Activated CD8-positive, alpha-beta memory T cell treated with anti-CD3 and anti-CD28 coated beads for 24 hours (primary cell): ENCODE results near the gene NIM1K.
A peak's percentile ranks its signal among the peaks of the same experiment; 100 is the strongest.
"Not testable (repeated sequence)": the region's sequence is repeated elsewhere in the genome, so short reads cannot be mapped to it uniquely, and the experiment has no call there.

Experiments
- DNase-seq: peaks from one replicate; pipeline ENCODE4 v3.0.0-alpha.2; 2020

Gene NIM1K

DNA sequence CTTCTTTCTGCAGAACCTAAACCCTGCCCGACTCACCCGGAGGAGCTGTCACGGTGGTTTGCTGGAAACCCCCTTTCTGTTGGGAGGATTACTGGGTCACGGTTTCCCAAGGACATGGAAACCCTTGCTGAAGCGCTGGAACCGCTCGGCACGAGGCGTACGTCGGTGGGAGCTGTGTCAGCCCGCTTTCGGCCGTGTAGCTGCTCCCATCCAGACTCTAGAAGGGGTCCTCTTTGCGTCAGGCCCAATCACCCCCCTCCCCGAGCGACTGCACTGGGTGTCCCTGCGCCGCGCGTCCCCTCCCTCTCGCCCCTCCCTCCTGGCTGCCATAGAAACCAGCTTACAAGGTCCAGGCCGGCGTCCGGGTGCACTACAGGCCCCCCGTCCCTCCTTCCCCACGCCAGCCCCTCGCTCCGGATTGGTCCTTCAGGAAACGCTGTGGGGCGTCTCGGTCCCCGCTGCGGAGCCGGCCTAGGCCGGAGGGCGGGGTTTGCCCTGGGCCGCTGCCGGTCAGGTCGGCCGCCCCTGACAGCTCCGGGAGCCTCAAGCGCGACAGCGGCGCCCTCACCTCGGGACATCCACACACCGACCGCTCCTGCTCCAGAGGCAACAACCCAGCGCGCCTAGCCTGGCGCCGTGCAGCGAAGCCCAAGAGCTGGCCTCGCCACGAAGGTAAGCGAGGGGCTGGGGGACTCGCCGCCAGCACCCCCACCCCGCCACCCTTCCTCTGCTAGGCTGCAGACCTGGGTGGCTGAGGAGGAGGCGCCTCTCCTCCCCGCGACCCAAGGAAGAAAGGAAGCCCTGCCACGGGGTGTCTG is at the start of gene NIM1K:
TSS of gene NIM1K (plus strand) at position 486 of the 818 bp plus-strand sequence. CDS start 53,551 bp downstream, outside the sequence.
- peak; percentile 78 for DNase-seq

DNA sequence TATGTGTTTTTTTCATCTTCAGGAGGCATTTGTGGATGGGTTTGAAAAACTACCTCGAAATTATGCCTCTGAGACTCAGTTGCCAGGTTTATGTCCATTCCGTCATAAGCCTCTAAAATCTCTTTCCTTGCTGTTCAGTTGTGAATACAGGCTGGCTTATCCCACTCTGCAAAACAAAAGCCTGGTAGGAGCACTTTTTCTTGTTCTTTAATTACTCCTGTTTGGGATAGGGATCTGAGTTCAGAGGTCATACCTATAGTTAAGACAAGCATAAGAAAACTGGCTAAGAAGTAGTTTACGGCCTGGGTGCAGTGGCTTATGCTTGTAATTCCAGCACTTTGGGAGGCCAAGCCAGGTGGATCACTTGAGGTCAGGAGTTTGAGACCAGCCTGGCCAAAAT is 47.0 kb upstream of the NIM1K start:
- DNase-seq = no peak

DNA sequence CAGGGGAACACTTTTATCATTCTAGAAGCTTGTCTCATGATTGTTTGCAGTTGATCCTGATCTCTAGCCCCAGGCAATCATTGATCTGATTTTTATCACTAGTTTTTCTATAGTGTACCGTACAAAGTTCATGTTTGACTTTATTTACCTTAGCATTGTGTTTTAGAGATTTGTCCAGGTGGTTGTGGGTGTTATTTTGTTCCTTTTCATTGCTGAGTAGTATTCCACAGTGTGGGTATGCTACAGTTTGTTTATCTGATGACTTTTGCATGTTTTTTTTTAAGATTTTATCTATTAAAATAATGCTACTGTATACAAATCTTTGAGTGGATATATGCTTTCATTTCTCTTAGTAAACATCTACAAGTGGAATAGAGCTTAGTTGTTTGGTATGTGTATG is 45.1 kb upstream of the NIM1K start:
- DNase-seq = no peak

GRCh38 chr5:43148417-43148816 is 43.6 kb upstream of the NIM1K start:
- no peak for DNase-seq

DNA sequence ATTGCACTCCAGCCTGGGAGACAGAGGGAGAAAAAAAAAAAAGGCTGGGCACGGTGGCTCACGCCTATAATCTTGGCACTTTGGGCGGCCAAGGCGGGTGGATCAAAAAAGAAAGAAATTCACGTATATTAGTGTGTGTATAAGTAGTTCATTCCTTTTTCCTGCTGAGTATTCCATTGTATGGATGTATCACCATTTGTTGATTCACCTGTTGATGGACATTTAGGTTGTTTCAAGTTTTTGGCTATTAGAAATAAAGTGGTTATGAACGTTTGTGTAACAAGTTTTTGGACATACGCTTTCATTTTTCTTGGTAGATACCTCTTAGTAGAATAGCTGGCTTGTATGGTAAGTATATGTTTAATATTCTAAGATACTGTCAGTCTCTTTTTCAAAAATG is 42.8 kb upstream of the NIM1K start:
- no peak for DNase-seq

DNA sequence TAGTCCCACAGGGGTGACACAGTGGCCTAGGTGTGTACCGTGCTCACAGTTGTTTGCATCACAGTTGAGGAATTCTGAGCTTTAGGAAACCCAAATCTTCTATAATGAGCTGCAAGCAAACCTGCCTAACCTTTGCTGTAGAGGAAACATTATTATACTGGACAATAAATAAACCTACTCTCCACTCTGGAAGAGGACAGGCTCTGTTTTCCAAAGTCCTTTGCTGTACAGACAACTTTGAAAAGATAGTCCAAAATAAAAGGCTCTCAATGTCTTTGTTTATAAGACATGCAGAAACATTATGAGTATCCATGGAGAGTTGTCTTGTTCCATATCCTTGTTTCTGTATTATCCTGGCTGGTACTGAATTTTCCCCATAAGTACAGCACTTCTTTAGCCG is 42.0 kb upstream of the NIM1K start:
- no peak for DNase-seq

DNA sequence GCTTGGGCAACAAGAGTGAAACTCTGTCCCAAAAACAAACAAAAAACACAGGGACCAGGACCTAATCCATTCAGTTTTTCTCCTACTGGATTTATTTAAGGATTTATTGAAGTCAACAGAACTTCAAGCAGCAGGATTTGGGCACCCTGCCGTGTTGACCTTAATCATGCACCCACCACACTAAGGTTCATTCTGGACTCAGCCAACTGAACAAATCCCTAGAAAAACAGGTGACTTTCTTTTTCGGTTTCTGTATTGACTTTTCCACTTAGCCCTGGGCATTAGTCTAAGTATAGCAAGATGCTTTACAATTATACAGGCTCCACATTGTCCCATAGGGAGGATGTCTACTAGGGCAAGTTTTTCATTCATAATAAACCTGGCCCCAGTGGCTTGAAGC is 41.3 kb upstream of the NIM1K start:
- DNase-seq = no peak

- no peak for DNase-seq
Observed at GRCh38 chr5:43152946-43153345, 39.1 kb upstream of the NIM1K start.

- no peak for DNase-seq
Observed at GRCh38 chr5:43154469-43154868, 37.6 kb upstream of the NIM1K start.

GRCh38 chr5:43155394-43156096 is 36.5 kb upstream of the NIM1K start:
- no peak for DNase-seq

- DNase-seq = no peak
Observed at GRCh38 chr5:43156388-43156787, 35.6 kb upstream of the NIM1K start.

GRCh38 chr5:43157068-43157467 is 35.0 kb upstream of the NIM1K start:
- DNase-seq = no peak

- no peak for DNase-seq
Observed at GRCh38 chr5:43161244-43161643, 30.8 kb upstream of the NIM1K start.

- DNase-seq = not testable (repeated sequence)
Observed at GRCh38 chr5:43164801-43165200, 27.2 kb upstream of the NIM1K start.

DNA sequence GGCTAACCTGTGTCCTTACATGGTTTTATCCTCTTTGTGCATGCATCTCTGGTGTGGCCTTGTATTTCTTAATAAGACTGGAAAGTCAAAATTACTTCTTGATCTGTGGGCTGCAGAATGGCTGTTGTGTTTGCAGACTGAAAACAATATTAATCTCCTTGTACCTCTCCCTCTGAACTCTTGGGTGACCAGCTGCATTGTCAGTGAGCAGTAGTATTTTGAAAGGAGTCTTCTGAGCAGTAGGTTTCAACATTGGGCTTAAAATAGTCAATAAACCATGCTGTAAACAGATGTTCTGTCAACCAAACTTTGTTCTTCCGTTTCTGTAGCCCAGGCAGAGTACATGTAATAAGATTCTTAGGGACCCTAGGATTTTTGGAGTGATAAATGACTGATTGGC is 26.7 kb upstream of the NIM1K start:
- DNase-seq = no peak

DNA sequence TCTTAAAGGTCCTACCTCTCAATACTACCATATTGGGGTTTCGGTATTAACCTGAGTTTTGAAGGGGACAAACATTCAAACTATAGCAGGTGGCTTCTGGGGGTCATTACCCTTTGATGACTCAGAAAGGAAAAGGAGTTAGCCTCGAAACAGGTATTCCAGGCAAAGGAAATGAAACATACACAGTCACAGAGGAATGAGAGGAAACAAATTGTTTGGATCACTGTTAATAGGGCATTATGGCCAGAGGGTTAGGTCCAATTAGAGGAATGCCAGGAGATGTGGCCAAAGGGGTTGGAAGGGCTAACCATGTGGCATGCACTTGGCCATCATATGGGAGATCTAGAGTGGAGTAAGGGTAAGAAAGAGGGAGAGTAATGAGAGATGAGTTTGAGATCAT is 23.9 kb upstream of the NIM1K start:
- no peak for DNase-seq

DNA sequence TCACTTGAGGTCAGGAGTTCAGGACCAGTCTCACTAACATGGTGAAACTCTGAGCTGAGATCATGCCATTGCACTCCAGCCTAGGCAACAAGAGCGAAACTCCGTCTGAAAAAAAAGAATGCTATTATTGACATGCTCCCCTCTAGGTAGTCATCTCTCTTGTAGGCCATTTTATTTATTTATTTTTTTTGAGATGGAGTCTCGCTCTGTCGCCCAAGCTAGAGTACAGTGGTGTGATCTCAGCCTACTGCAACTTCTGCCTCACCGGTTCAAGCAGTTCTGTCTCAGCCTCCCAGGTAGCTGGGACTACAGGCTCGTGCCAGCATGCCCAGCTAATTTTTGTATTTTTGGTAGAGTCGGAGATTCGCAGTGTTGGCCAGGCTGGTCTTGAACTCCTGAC is 20.6 kb upstream of the NIM1K start:
- peak; percentile 7 for DNase-seq

- DNase-seq = peak; percentile 17
Observed at GRCh38 chr5:43171926-43172325, 20.1 kb upstream of the NIM1K start.

DNA sequence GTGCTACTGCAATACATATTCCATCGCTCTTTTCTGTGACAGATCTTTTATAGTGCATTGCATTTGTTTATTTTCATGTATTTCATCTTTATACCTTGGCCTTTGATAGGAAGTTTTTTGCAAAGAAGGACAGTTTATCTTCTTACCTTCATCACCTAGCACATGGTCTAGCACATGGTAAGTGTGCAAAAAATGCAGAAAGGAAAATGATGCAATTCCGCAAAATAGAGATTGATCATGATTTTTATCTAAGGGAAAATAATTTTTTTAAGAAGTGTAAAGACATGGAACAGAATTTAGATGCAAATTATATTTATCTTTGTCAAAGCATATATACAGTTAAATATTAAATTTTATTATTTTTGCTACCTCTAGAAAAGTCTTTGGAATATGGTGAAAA is 19.2 kb upstream of the NIM1K start:
- no peak for DNase-seq

DNA sequence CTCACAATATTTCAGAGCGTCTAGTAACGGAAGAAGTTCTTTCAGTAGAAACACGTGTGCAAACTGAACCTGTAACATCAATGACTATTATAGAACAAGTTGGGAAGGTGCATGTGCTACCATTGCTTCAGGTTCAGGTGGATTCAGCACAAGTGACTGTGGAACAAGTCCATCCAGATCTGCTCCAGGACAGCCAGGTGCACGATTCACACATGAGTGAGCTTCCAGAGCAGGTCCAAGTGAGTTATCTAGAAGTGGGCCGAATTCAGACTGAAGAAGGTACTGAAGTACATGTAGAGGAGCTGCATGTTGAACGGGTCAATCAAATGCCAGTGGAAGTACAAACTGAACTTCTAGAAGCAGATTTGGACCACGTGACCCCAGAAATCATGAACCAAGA is 17.4 kb upstream of the NIM1K start:
- no peak for DNase-seq

DNA sequence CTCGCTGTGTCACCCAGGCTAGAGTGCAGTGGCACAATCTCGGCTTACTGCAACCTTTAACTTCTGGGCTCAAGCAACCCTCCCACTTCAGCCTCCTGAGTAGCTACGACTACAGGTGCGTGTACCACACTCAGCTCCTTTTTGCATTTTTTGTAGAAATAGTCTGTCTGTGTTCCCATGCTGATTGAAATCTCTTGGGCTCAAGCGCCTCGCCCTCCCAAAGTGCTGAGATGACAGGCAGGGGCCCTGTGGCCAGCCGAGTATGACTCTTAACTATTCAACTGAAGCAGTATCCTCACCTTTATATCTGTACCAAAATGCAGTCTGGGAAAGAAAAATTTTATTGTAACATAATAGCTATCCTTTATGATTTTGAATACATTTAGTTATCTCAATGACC is 12.2 kb upstream of the NIM1K start:
- DNase-seq = no peak

- no peak for DNase-seq
Observed at GRCh38 chr5:43182421-43182820, 9.6 kb upstream of the NIM1K start.

- DNase-seq = not testable (repeated sequence)
Observed at GRCh38 chr5:43183101-43183500, 8.9 kb upstream of the NIM1K start.
